ENCODE results near the gene PERCC1. TPM values are rescaled to one million over a fixed set of nuclear protein-coding genes. Genes with fewer than 3 reads are reported as not detected.

PERCC1 gene
- total and polyA plus RNA-seq, 2 donors from 2014 or later, result not detected

- H3K4me3 ChIP-seq (ENCODE audit: low read length in 3 of 3), result no peak overlapping the region
- no peak for TF ChIP-seq CTCF (IDR thresholded peaks at IDR 0.05; ENCODE audit: borderline replicate concordance, extremely low read depth, insufficient read depth)
- FAIRE-seq (no peak), DNase-seq (no peak)
- intact Hi-C loops (cut with DNase I), result no loop called here
- H3K27ac ChIP-seq (ENCODE audit: low read depth in 2 of 2, low read length in 2 of 2), result no peak overlapping the region
- no peaks in the 10 kb centered on the region for H3K27me3 ChIP-seq (ENCODE audit: control insufficient read depth, insufficient read depth, low read length)
- peaks cover 2 to 17% (median 8%) of the 10 kb centered on the region in 3 donors for H3K36me3 ChIP-seq (ENCODE audit: control insufficient read depth in 2 of 3, insufficient read depth in 3 of 3, low read length in 3 of 3)
- no peak overlapping the region for H3K9ac ChIP-seq (ENCODE audit: low read length in 3 of 3)
- no peaks in the 10 kb centered on the region for H3K4me1 ChIP-seq (ENCODE audit: control insufficient read depth in 2 of 3, insufficient read depth in 2 of 3, low read depth in 1 of 3, low read length in 3 of 3)
- no peaks in the 10 kb centered on the region for H3K9me3 ChIP-seq (ENCODE audit: control insufficient read depth in 2 of 3, insufficient read depth in 1 of 3, low read length in 3 of 3)
Observed at GRCh38 chr16:1395444-1396031, 35.3 kb upstream of the PERCC1 start.

DNA sequence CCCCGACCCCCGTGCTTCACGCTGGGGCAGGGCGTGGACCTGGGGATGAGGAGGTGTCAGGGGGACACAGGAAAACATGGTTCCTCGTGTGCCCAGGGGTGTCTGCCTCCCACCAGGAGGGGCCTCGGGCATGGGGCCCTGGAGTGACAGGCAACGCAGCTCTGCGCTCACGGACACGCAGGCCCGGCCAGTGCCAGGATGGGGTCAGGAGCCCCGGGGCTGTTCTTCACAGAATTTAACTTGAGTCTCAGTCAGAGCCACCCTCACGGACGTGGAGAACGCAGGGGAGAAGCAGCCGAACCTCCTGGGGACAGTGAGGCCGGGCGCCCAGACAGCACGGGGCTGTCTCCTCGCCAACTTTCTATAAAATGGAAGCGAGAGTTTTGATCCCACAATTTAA, 33.1 kb upstream of the PERCC1 start:
- H3K4me3 ChIP-seq (ENCODE audit: low read length in 3 of 3), result no peak overlapping the region
- DNase-seq (no peak), FAIRE-seq (no peak)
- H3K4me1 ChIP-seq (ENCODE audit: control insufficient read depth in 2 of 3, insufficient read depth in 2 of 3, low read depth in 1 of 3, low read length in 3 of 3), result no peaks in the 10 kb centered on the region
- no peak overlapping the region for H3K9ac ChIP-seq (ENCODE audit: low read length in 3 of 3)
- peaks cover 2 to 22% (median 10%) of the 10 kb centered on the region in 3 donors for H3K36me3 ChIP-seq (ENCODE audit: control insufficient read depth in 2 of 3, insufficient read depth in 3 of 3, low read length in 3 of 3)
- H3K27ac ChIP-seq (ENCODE audit: low read depth in 2 of 2, low read length in 2 of 2), result no peak overlapping the region
- intact Hi-C loops (cut with DNase I), result no loop called here
- H3K27me3 ChIP-seq (ENCODE audit: control insufficient read depth, insufficient read depth, low read length), result no peaks in the 10 kb centered on the region
- no peak for TF ChIP-seq CTCF (IDR thresholded peaks at IDR 0.05; ENCODE audit: borderline replicate concordance, extremely low read depth, insufficient read depth)
- no peaks in the 10 kb centered on the region for H3K9me3 ChIP-seq (ENCODE audit: control insufficient read depth in 2 of 3, insufficient read depth in 1 of 3, low read length in 3 of 3)

- H3K27me3 ChIP-seq (ENCODE audit: control insufficient read depth, insufficient read depth, low read length), result no peaks in the 10 kb centered on the region
- H3K4me1 ChIP-seq (ENCODE audit: control insufficient read depth in 2 of 3, insufficient read depth in 2 of 3, low read depth in 1 of 3, low read length in 3 of 3), result no peaks in the 10 kb centered on the region
- TF ChIP-seq CTCF (IDR thresholded peaks at IDR 0.05; ENCODE audit: borderline replicate concordance, extremely low read depth, insufficient read depth), result no peak
- H3K9me3 ChIP-seq (ENCODE audit: control insufficient read depth in 2 of 3, insufficient read depth in 1 of 3, low read length in 3 of 3), result no peaks in the 10 kb centered on the region
- intact Hi-C loops (cut with DNase I), result no loop called here
- FAIRE-seq (no peak), DNase-seq (no peak)
- H3K27ac ChIP-seq (ENCODE audit: low read depth in 2 of 2, low read length in 2 of 2), result no peak overlapping the region
- no peak overlapping the region for H3K9ac ChIP-seq (ENCODE audit: low read length in 3 of 3)
- H3K36me3 ChIP-seq (ENCODE audit: control insufficient read depth in 2 of 3, insufficient read depth in 3 of 3, low read length in 3 of 3), result peaks cover 2 to 17% (median 10%) of the 10 kb centered on the region in 3 donors
- no peak overlapping the region for H3K4me3 ChIP-seq (ENCODE audit: low read length in 3 of 3)
Observed at GRCh38 chr16:1398351-1398750, 32.5 kb upstream of the PERCC1 start.

All from kidney (tissue), 14 donors.